ENCODE results near the gene NAGPA. TPM values are rescaled to one million over a fixed set of nuclear protein-coding genes. Genes with fewer than 3 reads are reported as not detected.

Gene NAGPA
- total and polyA plus RNA-seq, 2 of the 13 experiments (the other 11 are each of a cell fraction or from before 2014, with no cell fraction given), result 27.1 to 60.3 TPM

- TF ChIP-seq SKI (IDR thresholded peaks at IDR 0.05; ENCODE audit: partially characterized antibody) (no peak), NR2F6 (IDR thresholded peaks at IDR 0.05) (no peak; the same call in 1 of the 2 replicates), NR2F6 (CRISPR knock-in tag; IDR thresholded peaks at IDR 0.05) (peak; percentile 38; the same call in 1 of the 2 replicates), ZBTB4 (CRISPR knock-in tag; IDR thresholded peaks at IDR 0.05; ENCODE audit: borderline replicate concordance) (no peak), ZFY (CRISPR knock-in tag; IDR thresholded peaks at IDR 0.05) (peak; percentile 23; the same call in 1 of the 2 replicates), ARNT2 (CRISPR knock-in tag; IDR thresholded peaks at IDR 0.05; ENCODE audit: low read depth) (no peak), FOSL1 (CRISPR knock-in tag; IDR thresholded peaks at IDR 0.05; ENCODE audit: borderline replicate concordance) (no peak), HOXA9 (CRISPR knock-in tag; IDR thresholded peaks at IDR 0.05; ENCODE audit: borderline replicate concordance) (no peak), ZNF740 (CRISPR knock-in tag; IDR thresholded peaks at IDR 0.05) (peak; percentile 77; the same call in 1 of the 2 replicates), CBFB (CRISPR knock-in tag; IDR thresholded peaks at IDR 0.05) (no peak), ZEB1 (IDR thresholded peaks at IDR 0.05; ENCODE audit: insufficient replicate concordance, low read depth) (no peak), ARID4A (CRISPR knock-in tag; IDR thresholded peaks at IDR 0.05; ENCODE audit: borderline replicate concordance) (no peak), HNRNPH1 (optimal IDR thresholded peaks at IDR 0.05; ENCODE audit: low read depth, low read length) (no peak), SALL1 (CRISPR knock-in tag; IDR thresholded peaks at IDR 0.05) (0 out of 2 replicates have a peak, but pooled peaks have one; percentile 39), ERF (CRISPR knock-in tag; IDR thresholded peaks at IDR 0.05) (no peak)
Observed at GRCh38 chr16:5010576-5011329, 23.0 kb downstream of the NAGPA start (continued).

Data from HepG2 (cell line).